Measurements from ENCODE around the gene EEFSEC.

DNA sequence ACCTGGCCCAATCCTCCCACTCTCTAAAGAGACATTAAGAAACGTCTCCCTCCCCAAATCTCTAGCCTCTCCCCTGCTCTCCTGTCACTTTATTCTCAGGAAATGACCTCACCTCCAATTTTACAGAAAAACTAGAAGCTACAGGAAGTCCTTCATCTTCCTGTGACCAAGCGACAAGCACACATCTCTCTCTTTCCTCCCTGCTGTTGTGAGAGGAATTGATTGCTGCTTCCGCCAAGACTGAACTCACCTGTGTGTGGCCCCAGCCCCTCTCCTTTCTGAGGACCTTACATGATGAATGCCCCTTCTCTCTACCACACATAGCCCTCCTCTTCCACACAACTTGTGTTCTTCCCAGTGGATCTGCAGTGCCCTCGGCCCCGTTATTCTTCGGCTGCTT, 295.2 kb downstream of the EEFSEC start:
- TF ChIP-seq, protein P1, sequence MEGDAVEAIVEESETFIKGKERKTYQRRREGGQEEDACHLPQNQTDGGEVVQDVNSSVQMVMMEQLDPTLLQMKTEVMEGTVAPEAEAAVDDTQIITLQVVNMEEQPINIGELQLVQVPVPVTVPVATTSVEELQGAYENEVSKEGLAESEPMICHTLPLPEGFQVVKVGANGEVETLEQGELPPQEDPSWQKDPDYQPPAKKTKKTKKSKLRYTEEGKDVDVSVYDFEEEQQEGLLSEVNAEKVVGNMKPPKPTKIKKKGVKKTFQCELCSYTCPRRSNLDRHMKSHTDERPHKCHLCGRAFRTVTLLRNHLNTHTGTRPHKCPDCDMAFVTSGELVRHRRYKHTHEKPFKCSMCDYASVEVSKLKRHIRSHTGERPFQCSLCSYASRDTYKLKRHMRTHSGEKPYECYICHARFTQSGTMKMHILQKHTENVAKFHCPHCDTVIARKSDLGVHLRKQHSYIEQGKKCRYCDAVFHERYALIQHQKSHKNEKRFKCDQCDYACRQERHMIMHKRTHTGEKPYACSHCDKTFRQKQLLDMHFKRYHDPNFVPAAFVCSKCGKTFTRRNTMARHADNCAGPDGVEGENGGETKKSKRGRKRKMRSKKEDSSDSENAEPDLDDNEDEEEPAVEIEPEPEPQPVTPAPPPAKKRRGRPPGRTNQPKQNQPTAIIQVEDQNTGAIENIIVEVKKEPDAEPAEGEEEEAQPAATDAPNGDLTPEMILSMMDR (IDR thresholded peaks at IDR 0.05; ENCODE audit: low read length): no peak
- TF ChIP-seq EZH2phosphoT487 (IDR thresholded peaks at IDR 0.05; ENCODE audit: low read length): no peak

Data from MM.1S (cell line).